Endothelial cell of umbilical vein (primary cell): ENCODE measurements around the gene ITGAE. TPM values are rescaled to one million over a fixed set of nuclear protein-coding genes. Genes with fewer than 3 reads are reported as not detected.

ENCODE experiments used
- BruUV-seq: library from RNA; stranded (reverse); fragments of 400-500 nt; replicated peaks from 2 replicates; lab custom pipeline; 2021; lab: Mats Ljungman, UMichigan
- CTCF ChIA-PET: fragments of 300-600, 350-600 bp; sonication (Branson Sonifier 250); formaldehyde crosslinking; loops from one replicate; lab custom pipeline; 2021; ENCODE audit warnings: antibody characterized with exemption, inconsistent platforms; lab: Charles Lee
- POLR2A ChIA-PET: fragments of 300-600, 350-600 bp; sonication (Branson Sonifier 250); formaldehyde crosslinking; loops from one replicate; lab custom pipeline; 2021; ENCODE audit warnings: antibody characterized with exemption, inconsistent platforms; lab: Charles Lee
- DNase-seq: peaks from one replicate; pipeline ENCODE4 v3.0.0-alpha.2; 2011; ENCODE audit warnings: low read depth, low spot score
- FAIRE-seq: peaks from 2 replicates; lab custom pipeline; 2011; peaks lifted over from hg19 to GRCh38; lab: Jason Lieb, UNC
- H2AFZ ChIP-seq: 2 replicates; pipeline ENCODE4 v1.6.0; 2012; ENCODE audit warnings: low read depth, low read length, control low read depth, inconsistent platforms
- H3K27ac ChIP-seq: 2 replicates; pipeline ENCODE4 v1.5.1; 2011; ENCODE audit warnings: low read depth, mild to moderate bottlenecking, control low read depth, low read length, moderate library complexity; ENCODE audit not compliant: insufficient read depth
- H3K27me3 ChIP-seq, 2 experiments: 2 replicates each; pipeline versions ENCODE4 v1.6.0 to v1.6.1; 2011; ENCODE audit warnings: low read length in 2 of 2, mixed read lengths in 1 of 2; ENCODE audit not compliant: control insufficient read depth in 2 of 2, insufficient read depth in 2 of 2
- H3K36me3 ChIP-seq, 2 experiments: 2 replicates in 1 of 2; 3 replicates in 1 of 2; pipeline ENCODE4 v1.5.1; 2011; ENCODE audit warnings: low read length in 2 of 2, mild to moderate bottlenecking in 1 of 2, moderate library complexity in 1 of 2; ENCODE audit not compliant: control insufficient read depth in 2 of 2, insufficient read depth in 2 of 2; ENCODE audit errors: extremely low read depth in 1 of 2
- H3K4me1 ChIP-seq: 3 replicates; pipeline ENCODE4 v1.5.1; 2011; ENCODE audit warnings: mild to moderate bottlenecking, low read length; ENCODE audit not compliant: control insufficient read depth, insufficient read depth; ENCODE audit errors: extremely low read depth
- H3K4me2 ChIP-seq: 2 replicates; pipeline ENCODE4 v1.6.1; 2011; ENCODE audit warnings: low read length, control low read depth, mixed read lengths; ENCODE audit not compliant: insufficient read depth
- H3K4me3 ChIP-seq, 3 experiments: fragments of 200-600 bp in 1 of 3; sonication (generic), shearing (Covaris generic) in 1 of 3; replicated peaks in 1 of 3; 2 replicates each; pipeline ENCODE4 v1.5.1; 2011 to 2016; ENCODE audit warnings: control low read depth in 3 of 3, low read length in 3 of 3, mild to moderate bottlenecking in 2 of 3, inconsistent platforms in 1 of 3, low read depth in 1 of 3, moderate library complexity in 1 of 3; ENCODE audit not compliant: insufficient read depth in 1 of 3
- H3K79me2 ChIP-seq: 2 replicates; pipeline ENCODE4 v1.6.0; 2012; ENCODE audit warnings: low read length, inconsistent platforms; ENCODE audit not compliant: control insufficient read depth, insufficient read depth
- H3K9ac ChIP-seq: replicated peaks from 2 replicates; pipeline ENCODE3; 2011; ENCODE audit warnings: low read length, control low read depth; ENCODE audit not compliant: insufficient read depth; ENCODE audit errors: extremely low read depth
- H3K9me1 ChIP-seq: replicated peaks from 3 replicates; pipeline ENCODE4 v1.6.0; 2011; ENCODE audit warnings: mild to moderate bottlenecking, low read length; ENCODE audit not compliant: control insufficient read depth, insufficient read depth; ENCODE audit errors: extremely low read depth
- H3K9me3 ChIP-seq: replicated peaks from 2 replicates; pipeline ENCODE4 v1.5.1; 2012; ENCODE audit warnings: low read length, inconsistent platforms; ENCODE audit not compliant: control insufficient read depth, insufficient read depth
- H4K20me1 ChIP-seq: replicated peaks from 2 replicates; pipeline ENCODE3; 2011; ENCODE audit warnings: mild to moderate bottlenecking, low read length; ENCODE audit not compliant: control insufficient read depth, insufficient read depth; ENCODE audit errors: extremely low read depth
- CTCF ChIP-seq, 2 donors: IDR thresholded peaks; 1 replicate in 1 of 2; 2 replicates in 1 of 2; pipeline ENCODE4 v1.5.1; 2011; ENCODE audit warnings: low read length in 2 of 2, mild to moderate bottlenecking in 2 of 2, moderate library complexity in 2 of 2, control low read depth in 1 of 2, inconsistent platforms in 1 of 2, low read depth in 1 of 2; ENCODE audit not compliant: insufficient read depth in 1 of 2; ENCODE audit errors: extremely low read depth in 1 of 2
- EZH2 ChIP-seq: IDR thresholded peaks from 2 replicates; pipeline ENCODE4 v1.6.1; 2012; ENCODE audit warnings: borderline replicate concordance, low read depth, mild to moderate bottlenecking, moderate library complexity, low read length, inconsistent platforms; ENCODE audit not compliant: severe bottlenecking
- FOS ChIP-seq: IDR thresholded peaks from 2 replicates; pipeline ENCODE4 v1.6.1; 2011; ENCODE audit warnings: mild to moderate bottlenecking, low read length, moderate library complexity, borderline replicate concordance; ENCODE audit not compliant: insufficient read depth
- GATA2 ChIP-seq: IDR thresholded peaks from 2 replicates; pipeline ENCODE4 v1.7.0; 2011; ENCODE audit warnings: low read depth, mild to moderate bottlenecking, moderate library complexity, mixed read lengths, low read length; ENCODE audit not compliant: insufficient read length, insufficient read depth
- JUN ChIP-seq: IDR thresholded peaks from 2 replicates; pipeline ENCODE4 v1.6.1; 2011; ENCODE audit warnings: borderline replicate concordance, low read depth; ENCODE audit not compliant: insufficient read length, insufficient read depth
- MAX ChIP-seq: IDR thresholded peaks from 2 replicates; pipeline ENCODE4 v1.6.1; 2011; ENCODE audit not compliant: insufficient read depth, insufficient read length
- MYC ChIP-seq: IDR thresholded peaks from one replicate; pipeline ENCODE4 v1.6.1; 2011; ENCODE audit warnings: mild to moderate bottlenecking, low read depth, low read length
- POLR2A ChIP-seq: IDR thresholded peaks from 2 replicates; pipeline ENCODE4 v1.6.1; 2012; ENCODE audit warnings: low read depth, mild to moderate bottlenecking, control low read depth, low read length
- POLR2AphosphoS5 ChIP-seq: IDR thresholded peaks from 2 replicates; pipeline ENCODE4 v1.6.1; 2012; ENCODE audit warnings: low read depth, mild to moderate bottlenecking, control low read depth, low read length, moderate library complexity; ENCODE audit not compliant: insufficient read depth
- dilution Hi-C: fragments of 300-500 bp; cut with MboI; formaldehyde crosslinking; loops from one replicate; pipeline ENCODE4 v1.15.0; 2019; ENCODE audit warnings: low sequenced_read_pairs; ENCODE audit not compliant: extremely low pct_ligation_motif_present
- intact Hi-C: fragments of 100-400 bp; cut with micrococcal nuclease; formaldehyde crosslinking; loops from one replicate; pipeline ENCODE4 v1.10.0; 2022
- polyA plus RNA-seq, 4 experiments: library from polyadenylated mRNA; depleted of rRNA in 3 of 4; stranded (reverse) in 3 of 4; unstranded in 1 of 4; fragments of >200 nt; gene quantifications; 2 replicates each; pipeline versions ENCODE4 v1.2.1 to v1.2.3, GENCODE V29; 2011 to 2012; ENCODE audit warnings: missing spikeins in 1 of 4
- total RNA-seq: library from RNA; stranded (reverse); gene quantifications from 2 replicates; pipeline ENCODE4 v1.2.3, GENCODE V29; 2021

The ITGAE gene
- total and polyA plus RNA-seq, 2 donors (not counting 3 experiments of a cell fraction or from before 2014, with no cell fraction given), result 29.6 to 71.6 TPM

GRCh38 chr17:3768341-3768740, 32.6 kb downstream of the ITGAE start:
- CTCF ChIA-PET, result interaction anchor here (2.0 kb wide), 1 partner anchor 31 kb away, joined by 9 read pairs; no protein-coding TSS in a partner anchor
- H3K9me3 ChIP-seq, result no peaks in the 10 kb centered on the region
- no peaks in the 10 kb centered on the region for H3K79me2 ChIP-seq
- TF ChIP-seq MAX, result no peak
- no peak for TF ChIP-seq GATA2
- no peak for TF ChIP-seq JUN
- TF ChIP-seq MYC, result no peak
- no peak for TF ChIP-seq POLR2AphosphoS5
- TF ChIP-seq EZH2, result no peak
- no peak for TF ChIP-seq POLR2A
- no peak for TF ChIP-seq FOS
- TF ChIP-seq CTCF (IDR thresholded peaks at IDR 0.05; ENCODE audit: extremely low read depth in 1 of 2, insufficient read depth in 1 of 2, low read depth in 1 of 2, low read length in 2 of 2), result no peak
- FAIRE-seq, result no peak
- no peak overlapping the region for H3K9ac ChIP-seq
- no peak overlapping the region for H3K4me3 ChIP-seq
- H3K27ac ChIP-seq, result no peak overlapping the region
- no peaks in the 10 kb centered on the region for H4K20me1 ChIP-seq
- H3K36me3 ChIP-seq, result no peaks in the 10 kb centered on the region
- dilution Hi-C loops, result no loop called here
- H3K4me1 ChIP-seq, result peaks cover 2% of the 10 kb centered on the region
- no peaks in the 10 kb centered on the region for H3K9me1 ChIP-seq
- intact Hi-C loops, result no loop called here
- H3K27me3 ChIP-seq, result no peaks in the 10 kb centered on the region
- no peak overlapping the region for H2AFZ ChIP-seq
- POLR2A ChIA-PET, result no interaction called here
- H3K4me2 ChIP-seq, result no peak overlapping the region
- DNase-seq, result no peak
- BruUV-seq, result no TSS peak
